ENCODE results near the gene SH2D3C. TPM values are rescaled to one million over a fixed set of nuclear protein-coding genes. Genes with fewer than 3 reads are reported as not detected.
A peak's percentile ranks its signal among the peaks of the same experiment; 100 is the strongest.

The SH2D3C gene
- total RNA-seq, 2 donors from 2014 or later = 59.5 to 65.8 TPM

- no peaks in the 10 kb centered on the region for H3K36me3 Mint-ChIP-seq (ENCODE audit: insufficient read depth in 2 of 2)
- no peak overlapping the region for H3K27ac Mint-ChIP-seq
- H3K4me3 Mint-ChIP-seq = no peak overlapping the region
- H3K9me3 Mint-ChIP-seq = no peaks in the 10 kb centered on the region
- DNase-seq (no peak), ATAC-seq (replicated peaks in 1 of 2) (no peak)
- no peaks in the 10 kb centered on the region for H3K27me3 Mint-ChIP-seq (ENCODE audit: low read depth)
- H3K4me1 Mint-ChIP-seq (ENCODE audit: low read depth) = peaks cover 23% of the 10 kb centered on the region
Measured at GRCh38 chr9:127708952-127709587, 69.4 kb downstream of the SH2D3C start.

- peak overlapping the region; percentile 57 for H3K27ac Mint-ChIP-seq
- no peaks in the 10 kb centered on the region for H3K36me3 Mint-ChIP-seq (ENCODE audit: insufficient read depth in 2 of 2)
- DNase-seq = peak; percentile 38 to 67
- no peaks in the 10 kb centered on the region for H3K27me3 Mint-ChIP-seq (ENCODE audit: low read depth)
- no peaks in the 10 kb centered on the region for H3K9me3 Mint-ChIP-seq
- peak; percentile 79 to 93 for ATAC-seq (replicated peaks in 1 of 2)
- H3K4me3 Mint-ChIP-seq = no peak overlapping the region
- H3K4me1 Mint-ChIP-seq (ENCODE audit: low read depth) = peaks cover 23% of the 10 kb centered on the region
Measured at GRCh38 chr9:127707766-127708165, 70.7 kb downstream of the SH2D3C start.

- peak within 1 kb of the TSS; percentile 57 for H3K27ac Mint-ChIP-seq
- H3K27me3 Mint-ChIP-seq (ENCODE audit: low read depth) = no peaks in the 10 kb centered on the region
- ATAC-seq (replicated peaks in 1 of 2) = no peak
- H3K9me3 Mint-ChIP-seq = no peaks in the 10 kb centered on the region
- peaks cover 23% of the 10 kb centered on the region for H3K4me1 Mint-ChIP-seq (ENCODE audit: low read depth)
- no peaks in the 10 kb centered on the region for H3K36me3 Mint-ChIP-seq (ENCODE audit: insufficient read depth in 2 of 2)
- no peak for DNase-seq
- no peak within 1 kb of the TSS for H3K4me3 Mint-ChIP-seq
Measured at GRCh38 chr9:127706836-127707241, 71.6 kb downstream of the SH2D3C start, which contains the start of gene CFAP157. CFAP157 (plus strand) TSS chr9:127706988; CDS start chr9:127707032, 44 bp downstream.

GRCh38 chr9:127705577-127706379, 72.7 kb downstream of the SH2D3C start:
- no peaks in the 10 kb centered on the region for H3K9me3 Mint-ChIP-seq
- no peak for DNase-seq
- H3K4me1 Mint-ChIP-seq (ENCODE audit: low read depth) = peaks cover 13% of the 10 kb centered on the region
- ATAC-seq (replicated peaks in 1 of 2) = no peak
- H3K27ac Mint-ChIP-seq = no peak overlapping the region
- H3K4me3 Mint-ChIP-seq = no peak overlapping the region
- no peaks in the 10 kb centered on the region for H3K27me3 Mint-ChIP-seq (ENCODE audit: low read depth)
- no peaks in the 10 kb centered on the region for H3K36me3 Mint-ChIP-seq (ENCODE audit: insufficient read depth in 2 of 2)

- no peak overlapping the region for H3K27ac Mint-ChIP-seq
- no peak overlapping the region for H3K4me3 Mint-ChIP-seq
- DNase-seq = no peak
- no peaks in the 10 kb centered on the region for H3K27me3 Mint-ChIP-seq (ENCODE audit: low read depth)
- ATAC-seq (replicated peaks in 1 of 2) = no peak
- no peaks in the 10 kb centered on the region for H3K9me3 Mint-ChIP-seq
- peaks cover 24% of the 10 kb centered on the region for H3K4me1 Mint-ChIP-seq (ENCODE audit: low read depth)
- H3K36me3 Mint-ChIP-seq (ENCODE audit: insufficient read depth in 2 of 2) = no peaks in the 10 kb centered on the region
Measured at GRCh38 chr9:127703289-127703946, 75.0 kb downstream of the SH2D3C start.

- Mint-ChIP-seq H3K4me1 (ENCODE audit: low read depth) (peaks cover 18% of the 10 kb centered on the region), H3K36me3 (ENCODE audit: insufficient read depth in 2 of 2) (no peaks in the 10 kb centered on the region), H3K27me3 (ENCODE audit: low read depth) (no peaks in the 10 kb centered on the region), H3K27ac (no peak overlapping the region), H3K4me3 (peak overlapping the region in 1 of 2 donors; percentile 68), H3K9me3 (no peaks in the 10 kb centered on the region)
- no peak for DNase-seq
- no peak for ATAC-seq (replicated peaks in 1 of 2)
Measured at GRCh38 chr9:127700594-127701255, 77.7 kb downstream of the SH2D3C start.

GRCh38 chr9:127700140-127700539, 78.3 kb downstream of the SH2D3C start:
- Mint-ChIP-seq H3K9me3 (no peaks in the 10 kb centered on the region), H3K4me1 (ENCODE audit: low read depth) (peaks cover 18% of the 10 kb centered on the region), H3K36me3 (ENCODE audit: insufficient read depth in 2 of 2) (no peaks in the 10 kb centered on the region), H3K27ac (no peak overlapping the region), H3K27me3 (ENCODE audit: low read depth) (no peaks in the 10 kb centered on the region), H3K4me3 (peak overlapping the region; percentile 68 to 82)
- ATAC-seq (replicated peaks in 1 of 2) (no peak), DNase-seq (no peak)

GRCh38 chr9:127698985-127699670, 79.3 kb downstream of the SH2D3C start:
- peak overlapping the region; percentile 54 for H3K27ac Mint-ChIP-seq
- no peaks in the 10 kb centered on the region for H3K9me3 Mint-ChIP-seq
- peak overlapping the region; percentile 68 to 82 for H3K4me3 Mint-ChIP-seq
- peaks cover 18% of the 10 kb centered on the region for H3K4me1 Mint-ChIP-seq (ENCODE audit: low read depth)
- H3K27me3 Mint-ChIP-seq (ENCODE audit: low read depth) = no peaks in the 10 kb centered on the region
- DNase-seq (peak; percentile 93 to 95), ATAC-seq (replicated peaks in 1 of 2) (peak; percentile 100)
- H3K36me3 Mint-ChIP-seq (ENCODE audit: insufficient read depth in 2 of 2) = no peaks in the 10 kb centered on the region

- no peaks in the 10 kb centered on the region for H3K36me3 Mint-ChIP-seq (ENCODE audit: insufficient read depth in 2 of 2)
- DNase-seq (no peak), ATAC-seq (replicated peaks in 1 of 2) (no peak)
- H3K27ac Mint-ChIP-seq = no peak overlapping the region
- peak overlapping the region in 1 of 2 donors; percentile 33 for H3K4me3 Mint-ChIP-seq
- H3K9me3 Mint-ChIP-seq = no peaks in the 10 kb centered on the region
- no peaks in the 10 kb centered on the region for H3K27me3 Mint-ChIP-seq (ENCODE audit: low read depth)
- peaks cover 18% of the 10 kb centered on the region for H3K4me1 Mint-ChIP-seq (ENCODE audit: low read depth)
Measured at GRCh38 chr9:127698386-127698785, 80.1 kb downstream of the SH2D3C start.

- H3K4me1 Mint-ChIP-seq (ENCODE audit: low read depth) = peaks cover 18% of the 10 kb centered on the region
- no peaks in the 10 kb centered on the region for H3K36me3 Mint-ChIP-seq (ENCODE audit: insufficient read depth in 2 of 2)
- H3K9me3 Mint-ChIP-seq = no peaks in the 10 kb centered on the region
- DNase-seq = no peak
- ATAC-seq (replicated peaks in 1 of 2) = no peak
- H3K4me3 Mint-ChIP-seq = no peak overlapping the region
- no peak overlapping the region for H3K27ac Mint-ChIP-seq
- H3K27me3 Mint-ChIP-seq (ENCODE audit: low read depth) = no peaks in the 10 kb centered on the region
Measured at GRCh38 chr9:127697575-127697974, 80.9 kb downstream of the SH2D3C start.

GRCh38 chr9:127694890-127695720, 83.4 kb downstream of the SH2D3C start:
- Mint-ChIP-seq H3K9me3 (no peaks in the 10 kb centered on the region), H3K4me1 (ENCODE audit: low read depth) (peaks cover 14% of the 10 kb centered on the region), H3K27ac (no peak overlapping the region), H3K4me3 (no peak overlapping the region), H3K27me3 (ENCODE audit: low read depth) (no peaks in the 10 kb centered on the region), H3K36me3 (ENCODE audit: insufficient read depth in 2 of 2) (no peaks in the 10 kb centered on the region)
- DNase-seq = no peak
- ATAC-seq (replicated peaks in 1 of 2) = no peak

GRCh38 chr9:127693697-127694096, 84.8 kb downstream of the SH2D3C start:
- no peaks in the 10 kb centered on the region for H3K36me3 Mint-ChIP-seq (ENCODE audit: insufficient read depth in 2 of 2)
- no peaks in the 10 kb centered on the region for H3K27me3 Mint-ChIP-seq (ENCODE audit: low read depth)

More at GRCh38 chr9:127693697-127694096, 84.8 kb downstream of the SH2D3C start:
- no peak overlapping the region for H3K27ac Mint-ChIP-seq
- DNase-seq (no peak), ATAC-seq (replicated peaks in 1 of 2) (no peak)
- no peaks in the 10 kb centered on the region for H3K4me1 Mint-ChIP-seq (ENCODE audit: low read depth)
- no peaks in the 10 kb centered on the region for H3K9me3 Mint-ChIP-seq
- no peak overlapping the region for H3K4me3 Mint-ChIP-seq

All from activated T-cell treated with anti-CD3 and anti-CD28 coated beads, Interleukin-2, amount 50 U/mL, for 72 hours (primary cell).